ENCODE measurements around the gene RAB40C.

Gene RAB40C

GRCh38 chr16:589658-590187 lies at the start of gene RAB40C:
TSS of gene RAB40C (plus strand) at chr16:590066. CDS start at chr16:590292, 226 bp downstream.
- peak; percentile 18 for TF ChIP-seq CTCF (IDR thresholded peaks at IDR 0.05; ENCODE audit: extremely low read depth, insufficient read depth, missing control alignments)
- DNase-seq (ENCODE audit: low spot score), result peak; percentile 100
- in situ Hi-C loops (cut with MboI; ENCODE audit: low pct_unique_long_range_greater_than_20kb, low sequenced_read_pairs, unreplicated experiment), result no loop called here

GRCh38 chr16:540645-541340 lies 49.1 kb upstream of the RAB40C start:
- TF ChIP-seq CTCF (IDR thresholded peaks at IDR 0.05; ENCODE audit: extremely low read depth, insufficient read depth, missing control alignments), result no peak
- in situ Hi-C loops (cut with MboI; ENCODE audit: low pct_unique_long_range_greater_than_20kb, low sequenced_read_pairs, unreplicated experiment), result no loop called here
- no peak for DNase-seq (ENCODE audit: low spot score)

- TF ChIP-seq CTCF (IDR thresholded peaks at IDR 0.05; ENCODE audit: extremely low read depth, insufficient read depth, missing control alignments), result no peak
- in situ Hi-C loops (cut with MboI; ENCODE audit: low pct_unique_long_range_greater_than_20kb, low sequenced_read_pairs, unreplicated experiment), result no loop called here
- DNase-seq (ENCODE audit: low spot score), result no peak
Observed at GRCh38 chr16:543301-544164, 46.3 kb upstream of the RAB40C start.

GRCh38 chr16:544517-544916 lies 45.3 kb upstream of the RAB40C start:
- TF ChIP-seq CTCF (IDR thresholded peaks at IDR 0.05; ENCODE audit: extremely low read depth, insufficient read depth, missing control alignments), result no peak
- no peak for DNase-seq (ENCODE audit: low spot score)
- in situ Hi-C loops (cut with MboI; ENCODE audit: low pct_unique_long_range_greater_than_20kb, low sequenced_read_pairs, unreplicated experiment), result no loop called here

- in situ Hi-C loops (cut with MboI; ENCODE audit: low pct_unique_long_range_greater_than_20kb, low sequenced_read_pairs, unreplicated experiment), result no loop called here
- peak; percentile 85 for DNase-seq (ENCODE audit: low spot score)
- peak; percentile 91 for TF ChIP-seq CTCF (IDR thresholded peaks at IDR 0.05; ENCODE audit: extremely low read depth, insufficient read depth, missing control alignments)
Observed at GRCh38 chr16:546909-547770, 42.7 kb upstream of the RAB40C start.

- in situ Hi-C loops (cut with MboI; ENCODE audit: low pct_unique_long_range_greater_than_20kb, low sequenced_read_pairs, unreplicated experiment), result no loop called here
- DNase-seq (ENCODE audit: low spot score), result no peak
- TF ChIP-seq CTCF (IDR thresholded peaks at IDR 0.05; ENCODE audit: extremely low read depth, insufficient read depth, missing control alignments), result no peak
Observed at GRCh38 chr16:548586-548985, 41.3 kb upstream of the RAB40C start.

Data from GM13977 (cell line).